NCI-H524 (cell line): ENCODE results near the gene CYB5R4.

Experiments
- DNase-seq, 2 experiments: peaks; one replicate each; lab custom pipeline; 2025; lab: John Stamatoyannopoulos, UW

CYB5R4 gene

GRCh38 chr6:83978997-83979396 is 119.5 kb downstream of the CYB5R4 start:
- DNase-seq = no peak

- DNase-seq = no peak
These were observed 124.9 kb downstream of the CYB5R4 start for GRCh38 chr6:83984411-83984810.

- DNase-seq = no peak
These were observed 125.8 kb downstream of the CYB5R4 start for GRCh38 chr6:83985308-83985713.

GRCh38 chr6:83985715-83986114 is 126.2 kb downstream of the CYB5R4 start:
- DNase-seq = no peak

GRCh38 chr6:83998021-83998584 is 138.6 kb downstream of the CYB5R4 start:
- no peak for DNase-seq

GRCh38 chr6:84001119-84001518 is 141.6 kb downstream of the CYB5R4 start:
- no peak for DNase-seq

GRCh38 chr6:84002226-84002625 is 142.7 kb downstream of the CYB5R4 start:
- no peak for DNase-seq

- DNase-seq = peak in 1 of 2 experiments; percentile 40
These were observed 143.6 kb downstream of the CYB5R4 start for GRCh38 chr6:84003131-84003530.

- DNase-seq = no peak
These were observed 144.2 kb downstream of the CYB5R4 start for GRCh38 chr6:84003654-84004053.

- peak in 1 of 2 experiments; percentile 7 for DNase-seq
These were observed 148.4 kb downstream of the CYB5R4 start for GRCh38 chr6:84007871-84008270.

- no peak for DNase-seq
These were observed 153.9 kb downstream of the CYB5R4 start for GRCh38 chr6:84013354-84013753.

- DNase-seq = no peak
These were observed 154.4 kb downstream of the CYB5R4 start for GRCh38 chr6:84013931-84014330.

- DNase-seq = no peak
These were observed 156.5 kb downstream of the CYB5R4 start for GRCh38 chr6:84016029-84016428.
